Measurements from ENCODE around the gene HOXC6.

DNA sequence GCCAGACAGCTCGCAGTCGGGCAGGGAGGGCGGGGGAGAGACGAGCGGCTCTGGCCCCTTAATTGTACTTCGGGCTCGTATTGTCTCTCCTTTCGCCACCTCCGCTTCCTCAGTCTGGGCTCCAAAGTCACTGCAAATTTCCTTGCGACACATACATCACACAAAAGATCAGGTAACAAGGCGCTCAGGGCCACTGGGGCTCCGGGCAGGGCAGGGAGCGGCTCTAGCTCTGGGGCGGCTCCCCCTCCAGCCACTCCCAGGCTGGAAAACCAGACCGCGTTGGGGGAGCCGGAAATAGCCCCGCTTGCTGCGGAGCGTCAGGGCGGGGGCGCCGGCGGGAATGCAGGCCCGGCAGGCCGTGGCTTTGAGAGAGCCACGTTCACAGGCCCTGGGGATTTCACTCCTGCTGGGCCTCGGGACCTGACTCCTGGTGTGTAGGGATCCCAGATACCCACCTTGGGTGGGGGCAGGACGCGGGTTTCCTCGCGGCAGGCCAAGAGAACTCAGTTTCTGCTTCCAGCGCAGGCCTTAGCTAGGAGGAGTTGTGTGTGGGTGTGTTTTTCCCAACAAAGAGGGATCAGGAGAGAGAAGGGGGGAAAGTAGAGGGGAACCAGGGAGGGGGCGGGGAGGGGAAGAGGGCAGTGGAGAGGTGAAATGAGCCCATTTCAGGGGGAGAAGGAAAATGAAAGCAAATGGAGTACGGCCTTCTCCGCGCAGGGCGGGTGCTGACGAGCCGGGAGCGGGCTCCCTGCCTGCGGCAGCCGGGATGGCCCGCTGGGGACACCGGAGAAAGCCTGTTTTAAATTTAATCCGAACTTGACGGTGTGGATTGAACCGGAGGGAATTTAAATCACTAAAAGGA lies 32.6 kb upstream of the HOXC6 start:
- TF ChIP-seq, protein P1, sequence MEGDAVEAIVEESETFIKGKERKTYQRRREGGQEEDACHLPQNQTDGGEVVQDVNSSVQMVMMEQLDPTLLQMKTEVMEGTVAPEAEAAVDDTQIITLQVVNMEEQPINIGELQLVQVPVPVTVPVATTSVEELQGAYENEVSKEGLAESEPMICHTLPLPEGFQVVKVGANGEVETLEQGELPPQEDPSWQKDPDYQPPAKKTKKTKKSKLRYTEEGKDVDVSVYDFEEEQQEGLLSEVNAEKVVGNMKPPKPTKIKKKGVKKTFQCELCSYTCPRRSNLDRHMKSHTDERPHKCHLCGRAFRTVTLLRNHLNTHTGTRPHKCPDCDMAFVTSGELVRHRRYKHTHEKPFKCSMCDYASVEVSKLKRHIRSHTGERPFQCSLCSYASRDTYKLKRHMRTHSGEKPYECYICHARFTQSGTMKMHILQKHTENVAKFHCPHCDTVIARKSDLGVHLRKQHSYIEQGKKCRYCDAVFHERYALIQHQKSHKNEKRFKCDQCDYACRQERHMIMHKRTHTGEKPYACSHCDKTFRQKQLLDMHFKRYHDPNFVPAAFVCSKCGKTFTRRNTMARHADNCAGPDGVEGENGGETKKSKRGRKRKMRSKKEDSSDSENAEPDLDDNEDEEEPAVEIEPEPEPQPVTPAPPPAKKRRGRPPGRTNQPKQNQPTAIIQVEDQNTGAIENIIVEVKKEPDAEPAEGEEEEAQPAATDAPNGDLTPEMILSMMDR (IDR thresholded peaks at IDR 0.05): no peak
- TF ChIP-seq, protein P2, sequence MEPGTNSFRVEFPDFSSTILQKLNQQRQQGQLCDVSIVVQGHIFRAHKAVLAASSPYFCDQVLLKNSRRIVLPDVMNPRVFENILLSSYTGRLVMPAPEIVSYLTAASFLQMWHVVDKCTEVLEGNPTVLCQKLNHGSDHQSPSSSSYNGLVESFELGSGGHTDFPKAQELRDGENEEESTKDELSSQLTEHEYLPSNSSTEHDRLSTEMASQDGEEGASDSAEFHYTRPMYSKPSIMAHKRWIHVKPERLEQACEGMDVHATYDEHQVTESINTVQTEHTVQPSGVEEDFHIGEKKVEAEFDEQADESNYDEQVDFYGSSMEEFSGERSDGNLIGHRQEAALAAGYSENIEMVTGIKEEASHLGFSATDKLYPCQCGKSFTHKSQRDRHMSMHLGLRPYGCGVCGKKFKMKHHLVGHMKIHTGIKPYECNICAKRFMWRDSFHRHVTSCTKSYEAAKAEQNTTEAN (CRISPR knock-in tag; IDR thresholded peaks at IDR 0.05): no peak
- TF ChIP-seq SP1 (CRISPR knock-in tag; conservative IDR thresholded peaks at IDR 0.05) (0 out of 2 replicates have a peak, but pooled peaks have one; percentile 20), NFYB (CRISPR knock-in tag; conservative IDR thresholded peaks at IDR 0.05; ENCODE audit: low read depth) (no peak), ELF4 (CRISPR knock-in tag; IDR thresholded peaks at IDR 0.05; ENCODE audit: low read depth) (no peak)
- TF ChIP-seq, protein P3, sequence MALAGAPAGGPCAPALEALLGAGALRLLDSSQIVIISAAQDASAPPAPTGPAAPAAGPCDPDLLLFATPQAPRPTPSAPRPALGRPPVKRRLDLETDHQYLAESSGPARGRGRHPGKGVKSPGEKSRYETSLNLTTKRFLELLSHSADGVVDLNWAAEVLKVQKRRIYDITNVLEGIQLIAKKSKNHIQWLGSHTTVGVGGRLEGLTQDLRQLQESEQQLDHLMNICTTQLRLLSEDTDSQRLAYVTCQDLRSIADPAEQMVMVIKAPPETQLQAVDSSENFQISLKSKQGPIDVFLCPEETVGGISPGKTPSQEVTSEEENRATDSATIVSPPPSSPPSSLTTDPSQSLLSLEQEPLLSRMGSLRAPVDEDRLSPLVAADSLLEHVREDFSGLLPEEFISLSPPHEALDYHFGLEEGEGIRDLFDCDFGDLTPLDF (CRISPR knock-in tag; IDR thresholded peaks at IDR 0.05): no peak

Measured in WTC11 (cell line).